HUDEP-2 (cell line): Measurements from ENCODE around the gene RGS6.

Source experiments
- DNase-seq, 76 experiments: peaks; one replicate each; lab custom pipeline; 2025; ENCODE audit not compliant: unreplicated experiment in 76 of 76; lab: John Stamatoyannopoulos, UW

RGS6 gene

DNA sequence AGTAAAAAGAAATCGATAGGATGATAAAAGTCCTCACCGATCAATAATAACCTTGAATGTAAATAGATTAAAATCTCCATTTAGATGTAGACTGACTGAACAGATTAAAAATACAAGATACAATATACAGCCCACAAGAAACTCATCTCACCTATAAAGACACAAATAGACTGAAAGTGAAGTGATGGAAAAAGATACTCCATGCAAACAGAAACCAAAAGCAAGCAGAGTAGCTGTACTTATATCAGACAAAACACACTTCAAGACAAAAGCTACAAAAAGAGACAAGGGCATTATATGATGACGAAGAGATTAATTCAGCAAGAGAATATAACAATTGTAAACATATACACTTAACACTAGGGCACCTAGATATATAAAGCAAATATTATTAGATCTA lies 444.8 kb downstream of the RGS6 start:
- DNase-seq = no peak

GRCh38 chr14:72380456-72380855 lies 448.2 kb downstream of the RGS6 start:
- no peak for DNase-seq

GRCh38 chr14:72383865-72384264 lies 451.6 kb downstream of the RGS6 start:
- no peak for DNase-seq

GRCh38 chr14:72387726-72388125 lies 455.5 kb downstream of the RGS6 start:
- no peak for DNase-seq

DNA sequence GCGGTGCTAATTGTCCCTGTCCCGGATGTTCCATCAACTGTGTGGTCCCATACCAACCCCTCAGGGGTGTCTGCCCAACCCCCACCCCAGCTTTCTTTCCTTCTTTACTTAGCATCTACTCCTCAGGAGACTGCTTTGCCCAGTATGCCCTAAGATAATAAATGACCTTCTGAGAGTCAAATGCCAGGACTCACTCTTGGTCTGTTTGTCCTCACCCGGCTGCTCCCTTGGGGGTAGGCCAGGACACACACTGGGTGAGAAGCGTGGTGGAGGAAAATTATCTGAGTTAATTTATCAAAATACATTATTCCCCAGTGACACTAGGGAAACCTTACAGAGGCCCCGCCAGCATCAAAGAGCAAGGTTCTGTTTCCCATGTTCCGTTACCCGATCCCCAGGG lies 457.0 kb downstream of the RGS6 start:
- no peak for DNase-seq

GRCh38 chr14:72401101-72401625 lies 468.9 kb downstream of the RGS6 start:
- DNase-seq = no peak

DNA sequence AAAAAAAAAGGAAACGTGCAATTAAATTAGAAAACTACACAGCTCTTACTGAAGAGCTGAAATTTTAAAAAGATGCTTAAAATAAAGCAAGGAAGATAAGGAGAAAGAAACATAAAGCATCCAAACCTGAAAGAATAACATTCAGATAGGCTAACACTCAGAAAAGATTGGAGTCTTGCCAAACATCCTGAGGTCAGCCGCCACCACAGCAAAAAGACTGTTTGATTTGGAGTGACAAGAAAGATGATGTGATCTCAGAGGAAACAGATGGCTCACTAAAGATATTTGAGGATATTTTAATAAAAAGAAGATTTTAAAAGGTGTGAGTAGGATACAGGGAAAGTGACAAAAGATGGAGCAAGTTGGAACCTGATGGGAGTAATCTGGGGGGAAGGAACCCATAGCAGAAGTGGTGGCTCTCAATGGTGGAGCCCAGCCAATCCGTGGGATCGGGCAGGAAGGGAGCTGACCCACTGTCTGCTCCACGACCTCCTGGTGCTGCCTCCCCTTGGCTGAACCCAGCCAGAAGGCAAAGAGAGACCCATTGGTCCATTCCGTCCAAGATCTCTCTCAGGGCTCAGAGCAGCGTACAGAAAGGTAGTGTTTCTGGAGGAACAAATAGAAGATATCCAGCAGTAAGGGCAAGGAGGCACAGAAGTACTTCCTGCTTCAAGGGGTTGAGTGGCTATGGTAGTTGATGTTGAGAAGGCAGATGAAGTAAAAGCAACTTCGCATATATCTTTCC lies 469.6 kb downstream of the RGS6 start:
- peak in 1 of 76 experiments; percentile 9 for DNase-seq

DNA sequence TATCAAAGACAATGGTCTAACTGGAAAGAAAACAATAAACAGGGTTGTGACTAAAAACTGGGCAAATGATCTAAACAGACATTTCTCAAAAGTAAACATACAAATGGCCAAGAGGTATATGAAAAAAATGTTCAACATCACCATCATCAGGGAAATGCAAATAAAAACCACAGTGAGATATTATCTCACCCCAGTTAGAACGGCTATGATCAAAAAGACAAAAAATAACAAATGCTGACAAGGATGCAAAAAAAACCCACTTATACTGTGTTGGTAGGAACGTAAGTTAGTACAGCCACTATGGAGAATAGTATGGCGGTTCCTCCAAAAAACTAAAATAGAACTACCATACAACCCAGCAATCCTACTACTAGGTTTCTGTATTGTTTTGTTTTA lies 470.1 kb downstream of the RGS6 start:
- no peak for DNase-seq

- no peak for DNase-seq
Measured at GRCh38 chr14:72404106-72404774, 472.0 kb downstream of the RGS6 start.

- no peak for DNase-seq
Measured at GRCh38 chr14:72404998-72405397, 472.8 kb downstream of the RGS6 start.

DNA sequence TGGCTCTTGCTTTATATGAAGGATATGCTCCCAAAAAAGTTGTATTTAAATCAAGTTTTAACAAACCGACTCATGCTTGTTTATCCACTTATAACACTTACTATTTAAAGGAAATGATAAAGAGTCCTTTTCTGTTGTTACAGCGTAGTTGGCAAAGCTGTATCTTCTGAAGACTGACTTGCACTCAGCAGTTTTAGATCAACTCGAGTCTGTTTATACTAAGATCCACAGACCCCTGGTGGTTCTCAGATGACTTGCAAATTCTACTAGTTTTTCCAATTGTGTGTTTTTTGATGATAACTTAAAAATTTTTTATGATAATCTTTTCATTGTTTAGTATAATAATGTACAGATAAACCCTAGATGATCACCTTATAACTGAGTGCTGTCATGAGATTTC lies 475.8 kb downstream of the RGS6 start:
- no peak for DNase-seq

DNA sequence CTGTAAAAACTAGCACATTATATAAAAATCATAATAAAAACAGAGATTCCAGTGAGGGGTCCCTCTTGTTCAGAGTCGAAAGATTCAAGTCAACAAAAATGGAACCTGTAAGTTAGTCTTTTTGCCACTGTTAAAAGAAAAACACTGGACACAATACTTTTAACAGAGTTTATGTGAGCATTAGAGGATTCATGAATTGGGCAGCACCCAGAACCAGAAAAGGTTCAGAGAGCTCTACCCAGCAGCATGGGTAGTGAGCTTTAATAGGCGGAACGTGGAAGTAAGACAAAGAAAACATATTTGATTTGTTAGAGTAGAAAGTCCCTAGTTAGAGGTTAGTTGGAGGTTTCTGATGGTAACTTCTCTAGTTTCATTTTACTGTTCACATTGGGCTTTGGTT lies 476.8 kb downstream of the RGS6 start:
- no peak for DNase-seq

- no peak for DNase-seq
Measured at GRCh38 chr14:72416081-72416849, 484.0 kb downstream of the RGS6 start.

DNA sequence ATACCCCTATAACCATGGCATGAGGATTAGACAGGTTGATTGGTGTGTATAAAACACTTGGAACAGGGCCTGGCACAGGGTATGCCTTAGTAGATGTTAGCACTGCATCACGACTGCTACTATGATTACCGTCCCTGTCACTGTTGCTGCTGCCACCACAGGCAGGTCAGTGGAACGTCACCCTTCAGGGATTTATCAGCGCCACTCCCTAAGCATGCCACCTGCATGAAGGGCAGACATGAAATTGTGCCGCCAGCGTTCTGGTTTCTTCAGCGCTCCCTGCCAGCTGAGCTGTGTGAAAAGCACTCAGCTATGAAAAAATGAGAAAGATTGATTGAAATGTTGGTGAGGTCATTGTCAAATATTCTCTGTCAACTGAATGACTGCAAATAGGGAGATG lies 484.7 kb downstream of the RGS6 start:
- DNase-seq = peak in 6 of 76 experiments; percentile 1 to 15 (median 8)

- no peak for DNase-seq
Measured at GRCh38 chr14:72418806-72419205, 486.6 kb downstream of the RGS6 start.

GRCh38 chr14:72419226-72419775 lies 487.1 kb downstream of the RGS6 start:
- no peak for DNase-seq

GRCh38 chr14:72420749-72421474 lies 488.7 kb downstream of the RGS6 start:
- DNase-seq = peak in 62 of 76 experiments; percentile 4 to 79 (median 42)

DNA sequence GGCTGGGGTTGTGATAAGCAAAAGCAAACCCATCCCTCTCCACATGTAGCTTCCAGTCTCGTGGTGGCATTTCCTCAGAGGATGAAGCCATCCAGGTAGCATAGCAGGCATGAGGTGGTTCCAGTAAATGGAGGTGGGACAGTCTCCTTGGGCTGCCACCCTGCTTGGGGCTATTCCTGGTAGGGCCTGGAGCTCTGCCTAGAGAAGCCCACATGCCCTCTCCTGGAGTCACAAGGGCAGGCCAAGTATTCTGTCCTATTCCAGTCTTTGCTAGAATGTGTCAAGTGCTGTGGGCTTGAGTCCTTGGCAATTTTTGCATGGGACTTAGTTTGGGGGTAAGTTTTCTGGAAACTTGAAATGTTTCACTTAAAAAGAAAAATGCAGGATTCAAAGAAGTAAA lies 491.7 kb downstream of the RGS6 start:
- no peak for DNase-seq

GRCh38 chr14:72430457-72430856 lies 498.2 kb downstream of the RGS6 start:
- DNase-seq = no peak

DNA sequence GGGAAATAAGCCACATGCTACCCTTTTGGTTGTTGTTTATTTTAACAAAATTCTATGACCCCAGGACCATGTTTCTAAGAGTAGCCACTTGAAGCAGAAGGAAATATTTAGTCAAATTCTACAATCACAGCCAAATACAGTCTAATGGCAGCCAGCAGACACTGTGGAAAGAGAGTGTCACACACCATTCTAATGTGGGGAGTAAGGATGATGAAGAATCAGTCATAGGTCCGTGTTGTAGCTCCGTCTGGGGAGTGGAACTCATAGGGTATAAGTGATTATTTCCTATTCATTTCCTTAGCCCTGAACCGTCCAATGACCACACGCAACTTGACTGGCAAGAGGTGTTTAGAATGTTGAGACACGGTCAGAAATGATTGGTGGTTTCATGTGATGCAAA lies 500.5 kb downstream of the RGS6 start:
- DNase-seq = no peak
